Hepatocyte (in vitro differentiated cells): Measurements from ENCODE around the gene TMEM169.
"Not testable (repeated sequence)": the region's sequence is repeated elsewhere in the genome, so short reads cannot be mapped to it uniquely, and the experiment has no call there.

Source experiments
- CTCF ChIP-seq: fragments of 200-600 bp; sonication (generic); IDR thresholded peaks from 2 replicates; pipeline ENCODE4 v1.5.1; 2016; ENCODE audit warnings: antibody characterized with exemption, mild to moderate bottlenecking; ENCODE audit not compliant: poor library complexity
- EZH2 ChIP-seq: fragments of 200-600 bp; sonication (generic); IDR thresholded peaks from 2 replicates; pipeline ENCODE4 v1.6.1; 2016; ENCODE audit warnings: antibody characterized with exemption, mild to moderate bottlenecking, borderline replicate concordance
- EZH2phosphoT487 ChIP-seq: fragments of 200-600 bp; sonication (generic); IDR thresholded peaks from one replicate; pipeline ENCODE4 v1.6.1; 2018; ENCODE audit warnings: antibody characterized with exemption, mild to moderate bottlenecking, low read depth, moderate library complexity; ENCODE audit not compliant: unreplicated experiment, severe bottlenecking

- not testable (repeated sequence) for TF ChIP-seq CTCF, EZH2phosphoT487, EZH2
Measured at GRCh38 chr2:216080048-216080447, 1.7 kb upstream of the TMEM169 start.
